PFSK-1 (cell line): Measurements from ENCODE around the gene PAX2.

Experiments used
- FOXP2 ChIP-seq: optimal IDR thresholded peaks from 2 replicates; pipeline ENCODE3; 2011; ENCODE audit warnings: borderline replicate concordance, control low read depth, inconsistent platforms; ENCODE audit not compliant: insufficient read depth; ENCODE audit errors: extremely low read length, extremely low read depth
- POLR2AphosphoS5 ChIP-seq: IDR thresholded peaks from 2 replicates; pipeline ENCODE4 v1.6.1; 2012; ENCODE audit warnings: low read depth, mild to moderate bottlenecking, control low read depth, low read length, moderate library complexity
- SIN3A ChIP-seq: IDR thresholded peaks from 2 replicates; pipeline ENCODE4 v1.6.1; 2012; ENCODE audit warnings: mild to moderate bottlenecking, low read length, moderate library complexity, borderline replicate concordance; ENCODE audit not compliant: insufficient read depth
- TAF1 ChIP-seq: IDR thresholded peaks from 2 replicates; pipeline ENCODE4 v1.6.1; 2012; ENCODE audit warnings: low read length, control low read depth, borderline replicate concordance; ENCODE audit not compliant: insufficient read depth
- TF ChIP-seq, protein P1 (sequence below), 2 experiments: IDR thresholded peaks; 2 replicates each; pipeline versions ENCODE4 v1.6.1 to v1.8.0; 2011 to 2012; ENCODE audit warnings: low read depth in 2 of 2, low read length in 2 of 2, control low read depth in 1 of 2, inconsistent platforms in 1 of 2, mild to moderate bottlenecking in 1 of 2, moderate library complexity in 1 of 2; ENCODE audit not compliant: insufficient read depth in 1 of 2

Gene PAX2

DNA sequence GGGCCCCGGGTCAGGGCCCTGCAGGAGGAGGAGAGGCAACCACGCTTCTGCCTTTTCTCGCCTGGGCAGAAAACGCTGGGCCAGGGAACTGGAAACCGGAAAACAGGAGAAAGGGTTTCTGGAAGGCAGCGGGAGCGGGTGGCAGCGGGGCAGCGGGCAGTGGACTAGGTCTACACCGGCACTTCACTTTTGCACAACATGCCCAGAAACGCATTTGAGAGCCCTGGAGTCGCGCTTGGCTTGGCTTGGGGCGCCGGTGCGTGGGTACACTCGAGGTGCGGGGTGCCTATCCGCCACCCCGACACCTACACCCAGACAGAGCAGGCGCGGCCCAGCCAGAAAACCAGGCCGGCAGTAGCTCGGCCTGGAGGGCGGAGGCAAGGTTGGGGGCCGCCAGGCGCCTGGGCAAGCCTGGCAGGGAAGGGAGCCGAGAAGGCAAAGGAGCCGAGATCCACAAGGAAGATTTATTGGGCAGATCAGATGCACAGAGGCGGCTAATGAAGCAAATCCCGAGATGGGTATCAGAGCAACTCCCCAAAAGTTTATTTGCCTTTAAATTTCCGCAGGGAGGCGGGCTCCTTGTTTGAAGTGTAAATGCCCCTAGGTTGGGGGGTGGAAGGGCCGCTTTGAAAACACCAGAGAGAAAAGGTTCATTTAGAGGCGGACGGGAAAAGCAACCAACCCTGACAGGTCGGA is 3.2 kb upstream of the PAX2 start:
- TF ChIP-seq, protein P1, sequence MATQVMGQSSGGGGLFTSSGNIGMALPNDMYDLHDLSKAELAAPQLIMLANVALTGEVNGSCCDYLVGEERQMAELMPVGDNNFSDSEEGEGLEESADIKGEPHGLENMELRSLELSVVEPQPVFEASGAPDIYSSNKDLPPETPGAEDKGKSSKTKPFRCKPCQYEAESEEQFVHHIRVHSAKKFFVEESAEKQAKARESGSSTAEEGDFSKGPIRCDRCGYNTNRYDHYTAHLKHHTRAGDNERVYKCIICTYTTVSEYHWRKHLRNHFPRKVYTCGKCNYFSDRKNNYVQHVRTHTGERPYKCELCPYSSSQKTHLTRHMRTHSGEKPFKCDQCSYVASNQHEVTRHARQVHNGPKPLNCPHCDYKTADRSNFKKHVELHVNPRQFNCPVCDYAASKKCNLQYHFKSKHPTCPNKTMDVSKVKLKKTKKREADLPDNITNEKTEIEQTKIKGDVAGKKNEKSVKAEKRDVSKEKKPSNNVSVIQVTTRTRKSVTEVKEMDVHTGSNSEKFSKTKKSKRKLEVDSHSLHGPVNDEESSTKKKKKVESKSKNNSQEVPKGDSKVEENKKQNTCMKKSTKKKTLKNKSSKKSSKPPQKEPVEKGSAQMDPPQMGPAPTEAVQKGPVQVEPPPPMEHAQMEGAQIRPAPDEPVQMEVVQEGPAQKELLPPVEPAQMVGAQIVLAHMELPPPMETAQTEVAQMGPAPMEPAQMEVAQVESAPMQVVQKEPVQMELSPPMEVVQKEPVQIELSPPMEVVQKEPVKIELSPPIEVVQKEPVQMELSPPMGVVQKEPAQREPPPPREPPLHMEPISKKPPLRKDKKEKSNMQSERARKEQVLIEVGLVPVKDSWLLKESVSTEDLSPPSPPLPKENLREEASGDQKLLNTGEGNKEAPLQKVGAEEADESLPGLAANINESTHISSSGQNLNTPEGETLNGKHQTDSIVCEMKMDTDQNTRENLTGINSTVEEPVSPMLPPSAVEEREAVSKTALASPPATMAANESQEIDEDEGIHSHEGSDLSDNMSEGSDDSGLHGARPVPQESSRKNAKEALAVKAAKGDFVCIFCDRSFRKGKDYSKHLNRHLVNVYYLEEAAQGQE (IDR thresholded peaks at IDR 0.05; ENCODE audit: insufficient read depth in 1 of 2, low read depth in 2 of 2, low read length in 2 of 2): no peak
- no peak for TF ChIP-seq TAF1

DNA sequence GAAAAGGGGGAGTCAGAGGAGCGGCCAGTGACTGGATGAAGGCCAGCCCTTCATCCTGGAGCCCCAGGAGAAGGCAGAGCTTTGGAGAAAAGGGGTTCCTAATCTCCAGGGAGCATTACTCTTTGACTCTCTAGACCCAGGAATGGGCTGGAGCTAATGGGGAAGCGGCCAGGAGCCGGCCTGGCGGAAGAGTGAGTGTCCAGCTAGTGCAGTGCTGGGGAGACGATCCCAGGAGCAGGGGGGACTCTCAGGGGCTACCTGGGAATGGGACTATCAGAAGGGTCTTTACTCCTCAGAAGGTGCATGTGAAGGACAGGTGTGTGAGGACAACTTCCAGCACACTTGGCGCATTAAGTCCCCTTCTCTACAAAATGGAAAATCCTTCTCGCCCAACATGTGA is 2.4 kb upstream of the PAX2 start:
- TF ChIP-seq SIN3A (no peak), POLR2AphosphoS5 (no peak), TAF1 (no peak), FOXP2 (no peak)
- TF ChIP-seq, protein P1 (IDR thresholded peaks at IDR 0.05; ENCODE audit: insufficient read depth in 1 of 2, low read depth in 2 of 2, low read length in 2 of 2): no peak

DNA sequence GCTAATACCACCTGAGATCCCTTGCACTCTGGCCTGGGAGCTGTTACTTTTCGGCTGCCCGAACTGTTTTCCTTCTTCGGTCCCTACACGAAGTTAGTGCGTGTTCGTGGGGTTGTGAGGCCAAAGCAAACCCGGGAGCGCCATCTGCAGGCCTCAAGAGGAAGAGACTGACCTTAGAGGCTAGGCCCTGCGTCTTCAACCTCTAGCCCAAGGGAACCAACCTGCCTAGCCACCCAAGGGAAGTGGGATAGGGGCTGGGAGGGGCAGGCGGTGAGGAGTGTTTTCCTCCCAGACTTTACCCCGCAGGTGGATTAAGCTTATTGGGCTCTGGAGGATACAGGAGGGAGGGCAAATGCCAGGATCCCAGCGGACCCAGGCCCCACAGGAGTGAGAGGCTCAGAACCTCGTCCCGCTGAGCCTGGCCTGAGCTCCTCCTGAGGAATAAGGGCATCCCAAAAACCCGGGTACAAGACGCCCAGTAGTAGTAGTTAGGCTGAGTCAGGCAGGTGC is 1.7 kb upstream of the PAX2 start:
- TF ChIP-seq TAF1 (no peak), SIN3A (no peak), POLR2AphosphoS5 (no peak), FOXP2 (no peak)
- TF ChIP-seq, protein P1 (IDR thresholded peaks at IDR 0.05; ENCODE audit: insufficient read depth in 1 of 2, low read depth in 2 of 2, low read length in 2 of 2): no peak

DNA sequence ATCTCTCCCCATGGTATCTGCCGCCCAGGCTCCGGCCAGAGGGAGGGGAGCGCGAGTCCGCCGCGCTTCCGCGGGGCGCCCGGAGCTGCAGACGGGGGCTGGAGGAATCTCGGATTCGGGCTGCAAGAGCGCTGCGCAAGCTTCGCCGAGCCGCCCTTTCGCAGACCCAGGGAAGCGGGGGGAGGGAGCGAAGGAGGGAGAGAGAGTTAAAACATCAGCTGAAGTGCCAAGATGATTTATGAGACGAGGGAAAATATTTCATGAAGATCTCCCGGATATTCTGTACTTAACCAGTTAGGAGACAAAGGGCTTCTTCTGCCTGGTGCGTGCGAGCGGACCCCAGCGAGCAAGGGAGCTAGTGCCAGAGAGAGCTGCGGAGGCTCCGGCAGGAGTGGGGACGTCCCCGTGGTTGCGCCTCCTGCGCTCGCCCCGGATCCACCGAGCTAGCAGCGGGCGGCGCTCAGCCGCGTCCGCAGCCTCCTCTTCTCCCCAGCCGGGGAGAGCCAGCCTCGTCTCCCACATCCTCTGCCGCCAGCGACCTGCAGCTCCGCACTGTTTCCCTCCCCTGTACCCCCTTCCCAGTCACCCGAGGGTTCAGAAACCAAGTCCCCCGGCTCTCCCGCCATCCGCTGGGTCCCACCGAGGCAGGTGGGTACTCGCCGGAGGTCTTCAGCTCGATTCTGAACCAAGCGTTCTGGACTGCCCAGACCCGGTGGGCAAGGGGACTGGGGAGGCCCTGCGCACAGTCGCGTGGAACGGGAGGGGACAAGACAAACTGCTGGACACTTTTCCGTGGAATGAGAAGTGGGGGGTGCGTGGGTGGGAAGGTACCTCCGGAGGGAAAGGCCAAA is 1.0 kb upstream of the PAX2 start:
- no peak for TF ChIP-seq TAF1
- TF ChIP-seq FOXP2: no peak
- TF ChIP-seq SIN3A: no peak
- TF ChIP-seq, protein P1 (IDR thresholded peaks at IDR 0.05; ENCODE audit: insufficient read depth in 1 of 2, low read depth in 2 of 2, low read length in 2 of 2): no peak
- no peak for TF ChIP-seq POLR2AphosphoS5
